Measurements from ENCODE around the gene PITHD1.
"Not testable (repeated sequence)": the region's sequence is repeated elsewhere in the genome, so short reads cannot be mapped to it uniquely, and the experiment has no call there.

Gene PITHD1

DNA sequence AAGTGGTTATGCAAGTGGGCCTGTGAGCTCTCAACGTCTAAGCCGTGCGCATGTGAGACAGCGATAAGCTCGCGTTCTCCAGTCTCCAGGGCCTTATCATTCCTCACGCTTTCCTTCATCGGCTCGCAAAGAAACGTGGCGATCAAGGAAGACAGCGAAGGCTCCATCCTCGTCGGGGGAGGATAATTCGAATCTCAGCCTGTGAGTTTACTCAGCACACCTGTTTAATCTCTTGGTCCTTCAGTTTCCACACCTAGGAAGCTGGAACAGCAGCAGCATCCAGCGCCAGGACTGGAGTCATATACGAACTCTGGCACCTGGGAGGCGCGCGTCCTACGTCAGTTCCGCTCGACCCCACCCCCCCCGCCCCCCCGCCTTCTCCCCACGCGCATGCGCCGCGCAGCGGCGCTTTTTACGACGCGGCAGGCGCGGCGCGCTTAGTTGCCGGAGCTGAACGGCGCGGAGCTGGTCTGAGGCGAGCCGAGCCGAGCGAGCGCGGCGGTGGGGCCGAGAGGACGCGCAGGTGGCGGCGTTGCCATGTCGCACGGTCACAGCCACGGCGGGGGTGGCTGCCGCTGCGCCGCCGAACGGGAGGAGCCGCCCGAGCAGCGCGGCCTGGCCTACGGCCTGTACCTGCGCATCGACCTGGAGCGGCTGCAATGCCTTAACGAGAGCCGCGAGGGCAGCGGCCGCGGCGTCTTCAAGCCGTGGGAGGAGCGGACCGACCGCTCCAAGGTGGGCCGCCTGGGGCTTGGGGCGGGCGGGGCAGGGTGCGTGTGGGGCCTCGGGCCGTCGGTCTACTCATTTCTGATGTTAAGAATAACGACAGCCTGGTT, at the start of gene PITHD1:
Gene PITHD1, plus strand, starts transcription at position 440 of the 836 bp plus-strand sequence. Its CDS starts 98 bp downstream, at position 538.
- Mint-ChIP-seq H3K36me3 (ENCODE audit: low read depth) (peaks cover 20% of the 10 kb centered on the region), H3K9me3 (no peaks in the 10 kb centered on the region), H3K27me3 (no peaks in the 10 kb centered on the region), H3K4me1 (peaks cover 50% of the 10 kb centered on the region), H3K4me3 (peak within 1 kb of the TSS; percentile 95), H3K27ac (peak within 1 kb of the TSS; percentile 92)
- ATAC-seq (peak; percentile 82), DNase-seq (peak; percentile 83)

GRCh38 chr1:23732363-23733224, 45.6 kb upstream of the PITHD1 start:
- peaks cover 38% of the 10 kb centered on the region for H3K4me1 Mint-ChIP-seq
- H3K4me3 Mint-ChIP-seq, result no peak overlapping the region
- no peak for ATAC-seq
- no peaks in the 10 kb centered on the region for H3K9me3 Mint-ChIP-seq
- no peak for DNase-seq
- no peaks in the 10 kb centered on the region for H3K36me3 Mint-ChIP-seq (ENCODE audit: low read depth)
- no peaks in the 10 kb centered on the region for H3K27me3 Mint-ChIP-seq
- H3K27ac Mint-ChIP-seq, result peak overlapping the region; percentile 61

- H3K9me3 Mint-ChIP-seq; ATAC-seq; DNase-seq; H3K27ac Mint-ChIP-seq; H3K27me3 Mint-ChIP-seq; H3K36me3 Mint-ChIP-seq (ENCODE audit: low read depth); H3K4me3 Mint-ChIP-seq: not testable (repeated sequence)
- peaks cover 32% of the 10 kb centered on the region for H3K4me1 Mint-ChIP-seq
Observed at GRCh38 chr1:23733281-23733680, 44.9 kb upstream of the PITHD1 start.

GRCh38 chr1:23736437-23737134, 41.6 kb upstream of the PITHD1 start:
- no peak for DNase-seq
- H3K4me3 Mint-ChIP-seq, result no peak overlapping the region
- H3K36me3 Mint-ChIP-seq (ENCODE audit: low read depth), result no peaks in the 10 kb centered on the region
- H3K4me1 Mint-ChIP-seq, result peaks cover 21% of the 10 kb centered on the region
- H3K9me3 Mint-ChIP-seq, result no peaks in the 10 kb centered on the region
- no peak overlapping the region for H3K27ac Mint-ChIP-seq
- no peaks in the 10 kb centered on the region for H3K27me3 Mint-ChIP-seq
- peak; percentile 89 for ATAC-seq

- no peaks in the 10 kb centered on the region for H3K27me3 Mint-ChIP-seq
- no peaks in the 10 kb centered on the region for H3K9me3 Mint-ChIP-seq
- H3K36me3 Mint-ChIP-seq (ENCODE audit: low read depth), result peaks cover 21% of the 10 kb centered on the region
- no peak overlapping the region for H3K27ac Mint-ChIP-seq
- peak overlapping the region; percentile 86 for H3K4me3 Mint-ChIP-seq
- DNase-seq (no peak), ATAC-seq (no peak)
- peaks cover 34% of the 10 kb centered on the region for H3K4me1 Mint-ChIP-seq
Observed at GRCh38 chr1:23741609-23742008, 36.6 kb upstream of the PITHD1 start.

GRCh38 chr1:23742670-23743286, 35.4 kb upstream of the PITHD1 start:
- H3K27me3 Mint-ChIP-seq, result no peaks in the 10 kb centered on the region
- peaks cover 40% of the 10 kb centered on the region for H3K4me1 Mint-ChIP-seq
- peak overlapping the region; percentile 83 for H3K27ac Mint-ChIP-seq
- H3K9me3 Mint-ChIP-seq, result no peaks in the 10 kb centered on the region
- H3K4me3 Mint-ChIP-seq, result peak overlapping the region; percentile 86
- H3K36me3 Mint-ChIP-seq (ENCODE audit: low read depth), result peaks cover 26% of the 10 kb centered on the region
- peak; percentile 44 for DNase-seq
- ATAC-seq, result peak; percentile 57

DNA sequence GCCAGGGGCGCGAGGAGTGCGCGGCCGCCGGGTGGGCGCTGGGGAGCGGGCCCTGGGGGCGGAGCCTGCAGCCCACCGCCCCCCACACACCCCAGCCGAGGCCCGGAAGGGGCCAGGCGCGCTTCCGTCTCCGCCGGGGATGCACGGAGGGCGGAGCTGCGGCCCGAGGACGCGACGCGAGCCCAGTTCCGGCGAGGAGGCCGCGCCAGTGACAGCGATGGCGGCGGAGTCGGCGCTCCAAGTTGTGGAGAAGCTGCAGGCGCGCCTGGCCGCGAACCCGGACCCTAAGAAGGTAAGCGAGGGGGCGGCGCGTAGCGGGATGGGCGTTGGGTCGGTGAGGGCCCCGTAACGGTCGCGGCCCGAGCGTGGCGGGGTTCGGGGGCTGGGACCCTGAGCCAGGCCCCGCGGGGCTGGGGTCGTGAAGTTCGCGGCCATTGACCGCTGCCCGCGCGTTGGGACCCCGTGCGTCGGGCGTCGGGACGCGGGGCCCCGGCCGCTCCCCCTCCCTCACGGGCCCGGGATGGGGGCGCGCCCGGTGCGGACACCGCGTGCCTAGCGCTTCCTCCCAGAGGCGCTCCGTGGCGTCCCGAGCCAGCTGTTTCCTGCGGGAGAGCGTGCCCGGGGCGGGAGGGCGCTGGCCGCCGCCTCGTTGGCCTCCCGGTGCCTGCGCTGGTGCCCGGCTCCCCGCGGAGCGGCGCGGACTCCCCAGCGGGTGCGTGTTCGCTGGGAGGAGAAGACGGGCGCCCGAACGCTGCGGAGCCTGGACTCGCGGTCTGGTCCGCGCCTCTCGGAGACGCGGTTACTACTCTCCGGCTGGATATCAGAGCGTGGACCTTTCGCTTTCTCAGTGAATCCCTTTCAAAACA, 34.7 kb upstream of the PITHD1 start, which contains the start of gene ELOA:
Gene ELOA, plus strand, starts transcription at position 185 of the 866 bp plus-strand sequence. Its CDS starts 33 bp downstream, at position 218.
- peaks cover 26% of the 10 kb centered on the region for H3K36me3 Mint-ChIP-seq (ENCODE audit: low read depth)
- H3K27me3 Mint-ChIP-seq, result no peaks in the 10 kb centered on the region
- ATAC-seq (peak; percentile 95), DNase-seq (peak; percentile 82)
- no peaks in the 10 kb centered on the region for H3K9me3 Mint-ChIP-seq
- H3K4me1 Mint-ChIP-seq, result peaks cover 48% of the 10 kb centered on the region
- peak within 1 kb of the TSS; percentile 90 for H3K4me3 Mint-ChIP-seq
- H3K27ac Mint-ChIP-seq, result peak within 1 kb of the TSS; percentile 83

GRCh38 chr1:23745515-23745914, 32.7 kb upstream of the PITHD1 start:
- DNase-seq (no peak), ATAC-seq (no peak)
- Mint-ChIP-seq H3K27ac (peak overlapping the region; percentile 31), H3K4me1 (peaks cover 52% of the 10 kb centered on the region), H3K9me3 (no peaks in the 10 kb centered on the region), H3K27me3 (no peaks in the 10 kb centered on the region), H3K36me3 (ENCODE audit: low read depth) (peaks cover 36% of the 10 kb centered on the region), H3K4me3 (peak overlapping the region; percentile 90)

DNA sequence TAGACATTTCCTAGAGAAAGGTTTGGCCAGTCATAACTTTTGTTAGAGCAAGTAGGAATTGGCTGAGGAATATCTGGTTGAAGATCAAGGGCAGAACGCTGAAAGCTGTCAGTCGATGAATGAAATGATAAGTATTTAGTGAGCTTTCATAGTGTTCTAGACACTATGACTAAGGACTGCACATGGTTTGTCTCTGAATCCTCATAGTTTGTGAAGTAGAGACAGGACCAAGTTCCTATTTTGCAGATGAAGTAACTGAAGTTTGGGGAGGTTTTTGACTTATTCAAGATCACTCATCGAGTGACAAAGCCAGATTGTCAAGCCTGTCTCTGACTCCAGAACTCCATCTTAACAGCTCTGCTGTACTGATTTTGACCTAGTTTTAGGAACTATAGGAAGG, 30.2 kb upstream of the PITHD1 start:
- DNase-seq, result no peak
- H3K27ac Mint-ChIP-seq, result peak overlapping the region; percentile 20
- H3K27me3 Mint-ChIP-seq, result no peaks in the 10 kb centered on the region
- no peaks in the 10 kb centered on the region for H3K9me3 Mint-ChIP-seq
- H3K4me1 Mint-ChIP-seq, result peaks cover 44% of the 10 kb centered on the region
- H3K4me3 Mint-ChIP-seq, result no peak overlapping the region
- no peak for ATAC-seq
- peaks cover 48% of the 10 kb centered on the region for H3K36me3 Mint-ChIP-seq (ENCODE audit: low read depth)

- Mint-ChIP-seq H3K4me1 (peaks cover 26% of the 10 kb centered on the region), H3K9me3 (no peaks in the 10 kb centered on the region), H3K36me3 (ENCODE audit: low read depth) (peaks cover 63% of the 10 kb centered on the region), H3K4me3 (no peak overlapping the region), H3K27ac (peak overlapping the region; percentile 33), H3K27me3 (no peaks in the 10 kb centered on the region)
- peak; percentile 81 for ATAC-seq
- peak; percentile 28 for DNase-seq
Observed at GRCh38 chr1:23751050-23751814, 27.0 kb upstream of the PITHD1 start.

DNA sequence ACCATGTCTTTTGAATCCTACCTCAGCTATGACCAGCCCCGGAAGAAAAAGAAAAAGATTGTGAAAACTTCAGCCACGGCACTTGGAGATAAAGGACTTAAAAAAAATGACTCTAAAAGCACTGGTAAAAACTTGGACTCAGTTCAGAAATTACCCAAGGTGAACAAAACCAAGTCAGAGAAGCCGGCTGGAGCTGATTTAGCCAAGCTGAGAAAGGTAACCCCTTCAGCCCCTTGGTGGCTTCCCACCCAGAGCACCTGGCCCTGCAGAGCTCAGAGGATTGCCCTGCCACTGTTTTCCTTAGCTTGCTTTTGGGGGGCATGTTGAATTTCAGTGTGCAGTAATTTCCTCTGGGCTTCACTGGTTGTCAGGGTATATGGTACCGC, 26.4 kb upstream of the PITHD1 start:
- ATAC-seq, result no peak
- no peak for DNase-seq
- H3K4me1 Mint-ChIP-seq, result peaks cover 21% of the 10 kb centered on the region
- H3K27ac Mint-ChIP-seq, result peak overlapping the region; percentile 33
- H3K9me3 Mint-ChIP-seq, result no peaks in the 10 kb centered on the region
- H3K36me3 Mint-ChIP-seq (ENCODE audit: low read depth), result peaks cover 64% of the 10 kb centered on the region
- no peak overlapping the region for H3K4me3 Mint-ChIP-seq
- H3K27me3 Mint-ChIP-seq, result no peaks in the 10 kb centered on the region

DNA sequence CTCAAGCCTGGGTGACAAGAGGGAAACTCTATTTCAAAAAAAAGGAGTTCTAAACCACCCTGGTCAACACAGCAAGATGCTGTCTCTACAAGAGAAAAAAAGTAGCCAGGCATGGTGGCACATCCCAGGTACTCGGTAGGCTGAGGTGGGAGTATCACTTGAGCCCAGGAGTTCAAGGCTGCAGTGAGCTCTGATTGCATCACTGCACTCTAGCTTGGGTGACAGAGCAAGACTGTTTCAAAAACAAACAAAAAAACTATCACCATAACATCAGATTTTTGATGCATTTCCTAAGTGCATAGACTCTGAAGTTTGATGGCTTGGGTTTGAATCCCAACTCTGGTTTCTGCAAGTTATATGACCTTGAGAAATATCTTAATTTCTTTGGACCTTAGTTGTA, 25.3 kb upstream of the PITHD1 start:
- Mint-ChIP-seq H3K9me3 (no peaks in the 10 kb centered on the region), H3K4me1 (peaks cover 10% of the 10 kb centered on the region), H3K4me3 (no peak overlapping the region), H3K27me3 (no peaks in the 10 kb centered on the region), H3K27ac (no peak overlapping the region), H3K36me3 (ENCODE audit: low read depth) (peaks cover 64% of the 10 kb centered on the region)
- DNase-seq (no peak), ATAC-seq (no peak)

DNA sequence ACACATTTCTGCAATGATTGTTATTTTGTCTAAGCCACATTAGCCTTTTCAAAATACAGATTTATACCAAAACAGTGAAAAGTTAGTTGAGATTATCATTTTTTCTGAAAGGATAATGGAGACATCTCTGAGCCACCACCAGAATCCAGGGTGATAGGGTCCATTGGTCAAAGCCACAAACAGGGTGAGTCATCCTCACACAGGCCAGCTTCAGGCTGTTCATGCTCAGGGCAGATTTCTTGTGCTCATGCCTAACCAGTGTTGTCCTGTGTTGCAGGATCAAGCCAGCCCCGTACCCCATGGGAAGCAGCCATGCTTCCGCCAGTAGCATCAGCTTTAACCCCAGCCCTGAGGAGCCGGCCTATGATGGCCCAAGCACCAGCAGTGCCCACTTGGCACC, 21.5 kb upstream of the PITHD1 start:
- peaks cover 69% of the 10 kb centered on the region for H3K36me3 Mint-ChIP-seq (ENCODE audit: low read depth)
- H3K4me3 Mint-ChIP-seq, result no peak overlapping the region
- no peak overlapping the region for H3K27ac Mint-ChIP-seq
- no peaks in the 10 kb centered on the region for H3K27me3 Mint-ChIP-seq
- H3K9me3 Mint-ChIP-seq, result no peaks in the 10 kb centered on the region
- DNase-seq, result no peak
- no peak for ATAC-seq
- H3K4me1 Mint-ChIP-seq, result no peaks in the 10 kb centered on the region

Data from activated naive CD8-positive, alpha-beta T cell treated with anti-CD3 and anti-CD28 coated beads, Interleukin-2, amount 50 U/mL, for 24 hours (primary cell).